Hepatic stellate cell (primary cell): ENCODE data around the gene SESTD1.

Experiments used
- DNase-seq: peaks from one replicate; pipeline ENCODE4 v3.0.0; 2011; ENCODE audit warnings: low spot score

SESTD1 gene

DNA sequence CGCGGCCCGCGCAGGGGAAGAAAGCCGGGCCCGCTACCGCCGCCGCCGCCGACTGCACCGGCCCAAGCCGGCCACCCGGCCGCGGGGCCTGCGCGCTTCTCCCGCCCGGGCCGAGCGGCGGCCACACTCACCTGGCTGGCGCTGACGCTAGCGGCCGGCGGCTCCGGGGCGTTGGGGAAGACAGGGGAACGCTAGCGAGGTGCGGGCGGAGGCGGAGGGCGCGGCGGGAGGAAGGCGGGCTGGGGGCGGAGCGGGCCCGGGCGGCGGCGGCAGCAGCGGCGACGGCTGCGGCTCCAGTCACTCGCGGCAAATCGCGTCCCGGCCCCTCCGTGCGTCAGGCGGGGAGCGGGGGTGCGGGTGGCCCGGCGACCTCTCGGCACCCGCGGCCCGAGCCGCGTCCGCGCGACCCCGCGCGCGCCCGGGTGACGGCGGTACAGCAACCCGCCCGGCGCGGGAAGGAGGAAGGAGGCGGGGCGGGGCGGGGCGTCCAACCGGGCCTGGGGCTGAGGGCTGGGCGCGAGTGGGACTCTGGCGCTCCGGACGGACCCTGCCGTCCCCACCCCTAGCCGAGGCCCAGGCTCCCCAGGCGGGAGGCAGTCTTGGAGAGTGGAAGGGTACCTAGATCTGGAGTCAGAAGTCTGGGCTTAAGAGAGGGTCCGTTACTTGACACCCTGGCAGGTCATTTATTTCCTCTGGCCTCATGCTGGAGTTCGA is at the start of gene SESTD1:
Gene SESTD1 (minus strand): TSS at position 465 of the 714 bp plus-strand sequence. CDS start 72,991 bp downstream, outside the sequence.
- DNase-seq, result peak; percentile 37

- DNase-seq, result no peak
These were observed 48.4 kb upstream of the SESTD1 start for GRCh38 chr2:179313057-179313456.

DNA sequence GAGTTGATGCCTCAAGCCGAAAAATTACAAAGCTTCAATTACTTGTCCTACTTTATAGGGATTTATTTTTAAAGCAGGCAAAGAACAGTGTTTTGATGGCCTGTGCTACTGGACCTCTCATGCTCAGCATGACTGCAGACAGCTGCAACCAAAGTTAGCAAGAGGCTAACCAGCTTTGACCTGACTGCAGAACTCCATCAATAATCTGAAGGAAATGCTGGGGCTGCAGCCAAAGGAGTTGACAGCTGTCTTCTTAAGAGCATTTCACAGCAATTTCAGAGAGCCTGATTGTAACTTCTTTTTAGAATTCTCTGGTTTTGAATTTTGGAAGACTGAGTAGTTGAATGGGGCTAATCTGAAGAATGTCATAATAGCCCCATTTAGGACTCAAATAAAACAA is 46.5 kb upstream of the SESTD1 start:
- no peak for DNase-seq

DNA sequence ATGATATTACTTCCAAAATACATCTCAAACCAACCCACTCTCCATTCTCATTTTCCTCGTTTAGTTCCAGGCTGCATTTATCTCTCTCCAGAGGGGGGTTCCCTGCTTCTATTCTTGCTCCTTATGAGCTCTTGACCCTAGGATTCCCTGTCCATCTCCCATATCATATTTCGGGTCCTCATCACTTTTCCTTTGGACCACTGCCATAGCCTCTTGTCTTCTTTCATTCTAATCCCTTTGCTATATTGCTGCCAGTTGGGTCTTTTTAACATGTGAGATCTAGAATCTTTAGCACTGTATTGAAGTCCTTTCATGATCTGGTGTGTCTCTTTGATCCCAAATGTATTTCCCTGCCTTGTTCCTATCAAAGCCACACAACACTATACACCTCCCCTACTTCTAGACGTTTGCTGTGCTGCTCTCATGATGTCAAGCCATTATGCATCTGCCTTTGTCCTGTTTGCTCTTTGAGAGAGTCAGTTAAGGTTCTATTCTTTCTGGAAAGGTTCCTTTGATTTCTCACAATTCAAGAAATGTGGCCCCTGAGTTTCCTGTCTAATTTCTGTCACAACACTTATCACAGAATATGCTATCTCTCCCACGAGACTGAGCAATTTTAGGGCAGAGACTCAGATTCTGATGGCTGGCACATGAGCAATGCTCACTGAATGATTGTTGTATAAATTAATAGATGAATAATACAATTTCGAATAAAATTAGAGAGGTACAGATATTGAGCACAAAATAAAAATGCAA is 43.2 kb upstream of the SESTD1 start:
- no peak for DNase-seq

GRCh38 chr2:179305125-179305524 is 40.5 kb upstream of the SESTD1 start:
- no peak for DNase-seq

DNA sequence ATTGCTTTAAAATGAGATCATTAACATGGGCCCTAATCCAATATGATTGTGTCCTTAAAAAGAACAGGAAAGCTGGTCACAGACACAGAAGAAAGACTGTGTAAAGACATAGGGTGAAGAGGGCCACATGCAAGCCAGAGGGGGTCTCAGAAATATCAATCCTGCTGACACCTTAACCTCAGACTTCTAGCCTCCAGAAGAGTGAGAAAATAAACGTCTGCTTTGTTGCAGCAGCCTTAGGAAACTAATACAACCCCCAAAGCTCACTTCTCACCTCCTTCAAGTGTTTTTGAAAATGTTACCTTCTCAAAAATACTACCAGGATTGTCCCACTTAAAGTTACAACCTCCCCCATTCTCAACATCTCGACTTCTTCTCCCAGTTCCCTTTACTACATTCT is 39.8 kb upstream of the SESTD1 start:
- DNase-seq, result no peak

- DNase-seq, result no peak
These were observed 38.3 kb upstream of the SESTD1 start for GRCh38 chr2:179302764-179303571.

GRCh38 chr2:179302149-179302548 is 37.5 kb upstream of the SESTD1 start:
- DNase-seq, result no peak

DNA sequence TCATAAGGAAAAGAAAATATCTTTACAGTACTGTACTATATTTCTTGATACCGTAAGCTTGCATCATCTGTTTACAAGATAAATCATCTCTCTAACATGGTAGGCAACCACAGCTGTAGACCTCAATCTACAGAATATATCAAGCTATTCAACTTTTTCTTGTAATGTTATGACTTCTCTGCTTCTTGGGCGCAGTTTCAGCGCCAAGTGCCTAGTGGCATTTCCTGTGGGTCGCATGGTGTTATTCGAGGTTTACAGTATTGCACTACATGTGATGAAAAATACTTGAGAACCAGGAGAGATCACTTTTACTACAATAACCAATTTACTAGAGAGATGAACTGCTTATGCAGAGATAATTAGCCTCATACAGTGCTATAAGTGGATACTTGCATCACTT is 34.0 kb upstream of the SESTD1 start:
- no peak for DNase-seq

DNA sequence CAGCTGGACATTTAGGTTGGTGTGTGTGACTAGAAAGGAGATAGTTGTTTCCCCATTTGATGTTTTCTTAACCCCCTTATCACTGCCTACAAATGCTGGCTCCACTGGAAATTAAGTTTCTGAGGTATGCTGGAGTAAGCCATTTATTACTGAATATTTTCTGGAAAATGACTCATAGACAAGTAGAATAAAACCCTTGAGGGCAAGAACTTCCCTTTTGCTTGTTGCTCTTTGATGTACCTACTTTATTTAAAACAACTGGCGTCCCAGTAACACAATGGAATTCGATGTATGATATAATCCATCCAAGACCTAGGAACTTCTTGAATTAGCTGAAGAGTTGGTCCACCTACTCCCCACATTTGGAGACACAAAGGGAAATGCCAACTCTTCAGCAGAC is 33.3 kb upstream of the SESTD1 start:
- DNase-seq, result no peak

DNA sequence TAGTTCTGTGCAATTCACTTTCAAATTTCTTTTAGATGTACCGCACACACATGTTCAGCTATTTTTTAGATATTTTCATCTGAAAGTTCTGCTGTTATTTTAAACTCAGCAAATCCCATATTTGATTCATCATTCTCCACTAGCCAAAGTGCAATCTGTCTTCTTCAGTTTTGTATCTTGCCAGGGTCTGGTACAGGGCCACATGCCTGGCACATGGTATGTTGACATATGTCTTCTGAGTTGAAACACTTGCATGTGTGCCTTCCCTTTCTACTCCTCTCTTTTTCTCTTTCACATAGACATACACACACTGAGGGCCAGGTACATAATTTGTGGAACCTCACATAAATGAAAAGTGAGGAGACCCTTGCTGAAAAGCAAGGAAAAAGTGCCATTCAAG is 25.7 kb upstream of the SESTD1 start:
- DNase-seq, result no peak

GRCh38 chr2:179285060-179285459 is 20.4 kb upstream of the SESTD1 start:
- DNase-seq, result no peak

DNA sequence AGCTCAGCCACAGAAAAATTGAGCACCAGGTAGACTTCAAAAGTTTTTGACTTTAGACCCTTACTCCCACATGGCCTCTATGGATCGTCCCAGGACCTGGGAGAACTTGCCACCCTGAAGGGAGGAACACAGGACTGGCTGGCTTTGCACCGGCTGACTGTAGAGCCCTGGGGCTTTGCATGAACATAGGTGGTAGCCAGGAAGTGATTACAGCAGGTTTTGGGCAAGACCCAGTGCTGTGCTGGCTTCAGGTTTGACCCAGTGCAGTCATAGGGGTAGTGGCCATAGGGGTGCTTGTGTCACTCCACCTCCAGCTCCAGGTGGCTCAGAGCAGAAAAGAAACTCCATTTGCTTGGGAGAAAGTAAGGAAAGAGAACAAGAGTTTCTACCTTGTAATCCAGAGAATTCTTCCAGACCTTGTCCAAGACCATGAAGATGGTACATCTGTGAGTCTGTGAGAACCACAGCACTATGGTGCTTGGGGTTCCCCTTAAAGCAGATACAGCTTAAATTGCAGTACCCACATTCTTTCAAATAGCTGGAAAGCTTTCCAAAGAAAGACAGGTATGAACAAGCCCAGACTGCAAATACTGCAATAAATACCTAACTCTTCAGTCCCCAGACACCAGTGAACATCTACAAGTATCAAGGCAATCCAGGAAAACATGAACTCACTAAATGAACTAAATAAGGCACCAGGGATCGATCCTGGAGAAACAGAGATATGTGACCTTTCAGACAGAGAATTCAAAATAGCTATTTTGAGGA is 13.0 kb upstream of the SESTD1 start:
- no peak for DNase-seq

DNA sequence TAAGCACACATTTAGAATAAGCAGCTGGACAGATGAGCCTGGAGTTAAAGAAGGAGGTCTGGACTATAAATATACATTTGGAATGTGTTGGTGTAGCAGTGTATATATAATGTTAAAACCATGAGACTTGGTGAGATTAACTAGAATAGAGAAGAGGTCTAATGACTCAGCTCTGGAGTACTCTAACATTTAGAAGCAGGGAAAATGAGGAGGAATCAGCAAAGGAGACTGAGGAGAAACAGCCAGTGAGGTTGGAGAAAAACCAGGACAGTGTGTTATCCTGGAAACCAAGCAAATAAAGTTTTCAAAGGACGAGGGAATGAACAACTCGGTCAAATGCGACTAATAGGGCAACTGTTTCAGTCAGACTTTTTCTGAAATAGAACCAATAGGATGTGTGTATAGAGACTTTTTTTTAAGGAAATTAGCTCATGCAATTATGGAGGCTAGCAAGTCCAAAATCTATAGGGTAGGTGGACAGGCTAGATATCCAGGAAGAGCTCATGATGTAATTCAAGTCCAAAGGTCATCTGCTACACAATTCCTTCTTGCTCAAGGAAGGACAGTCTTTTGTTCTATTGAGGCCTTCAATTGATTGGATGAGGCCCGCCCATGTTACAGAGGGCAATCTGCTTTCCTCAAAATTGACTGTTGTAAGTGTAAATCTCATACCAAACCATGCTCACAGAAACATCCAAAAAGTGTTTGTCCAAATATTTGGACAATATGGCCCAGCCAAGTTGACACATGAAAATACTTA is 10.8 kb upstream of the SESTD1 start:
- DNase-seq, result no peak

DNA sequence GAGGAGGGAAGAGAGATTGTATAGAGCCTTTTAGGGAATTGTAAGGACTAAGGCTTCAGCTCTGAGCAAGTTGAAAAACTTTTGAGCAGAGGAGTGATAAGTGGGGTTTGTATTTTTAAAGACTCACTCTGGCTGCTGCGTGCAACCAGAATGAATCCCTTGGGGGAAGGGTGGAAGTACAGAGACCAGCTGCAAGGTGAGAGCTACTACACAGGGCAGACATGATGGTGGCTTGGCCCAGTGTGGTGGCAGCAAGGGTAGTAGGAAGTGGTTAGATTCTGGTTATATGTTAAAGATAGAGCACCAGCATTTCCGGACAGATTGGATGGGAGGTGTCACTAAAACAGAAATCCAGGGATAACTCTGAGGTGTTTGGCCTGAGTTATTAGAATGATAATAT is 10.1 kb upstream of the SESTD1 start:
- no peak for DNase-seq

DNA sequence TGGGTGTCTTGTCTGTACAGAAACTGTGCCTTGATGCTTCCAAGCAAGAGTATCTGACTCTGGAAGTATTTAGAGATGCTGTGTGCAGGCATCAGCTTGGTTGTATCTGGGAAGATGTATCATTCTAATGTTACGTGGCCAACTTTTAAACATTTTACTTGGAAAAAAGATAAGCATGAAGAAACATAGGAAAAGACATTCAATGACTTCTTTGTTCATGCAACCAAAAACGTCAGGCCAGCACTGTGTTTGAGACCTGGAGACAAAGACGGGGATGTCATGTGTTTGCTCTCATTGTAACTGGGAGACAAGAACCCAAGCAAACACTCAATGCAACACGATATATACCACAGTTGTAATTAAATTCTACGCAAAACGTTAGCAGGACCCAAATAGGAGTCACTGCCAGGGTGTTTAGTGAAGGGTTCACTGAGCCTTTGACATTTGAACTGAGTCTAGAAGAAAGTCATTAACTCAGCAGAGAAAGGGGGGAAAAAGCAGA is 8.9 kb upstream of the SESTD1 start:
- no peak for DNase-seq

DNA sequence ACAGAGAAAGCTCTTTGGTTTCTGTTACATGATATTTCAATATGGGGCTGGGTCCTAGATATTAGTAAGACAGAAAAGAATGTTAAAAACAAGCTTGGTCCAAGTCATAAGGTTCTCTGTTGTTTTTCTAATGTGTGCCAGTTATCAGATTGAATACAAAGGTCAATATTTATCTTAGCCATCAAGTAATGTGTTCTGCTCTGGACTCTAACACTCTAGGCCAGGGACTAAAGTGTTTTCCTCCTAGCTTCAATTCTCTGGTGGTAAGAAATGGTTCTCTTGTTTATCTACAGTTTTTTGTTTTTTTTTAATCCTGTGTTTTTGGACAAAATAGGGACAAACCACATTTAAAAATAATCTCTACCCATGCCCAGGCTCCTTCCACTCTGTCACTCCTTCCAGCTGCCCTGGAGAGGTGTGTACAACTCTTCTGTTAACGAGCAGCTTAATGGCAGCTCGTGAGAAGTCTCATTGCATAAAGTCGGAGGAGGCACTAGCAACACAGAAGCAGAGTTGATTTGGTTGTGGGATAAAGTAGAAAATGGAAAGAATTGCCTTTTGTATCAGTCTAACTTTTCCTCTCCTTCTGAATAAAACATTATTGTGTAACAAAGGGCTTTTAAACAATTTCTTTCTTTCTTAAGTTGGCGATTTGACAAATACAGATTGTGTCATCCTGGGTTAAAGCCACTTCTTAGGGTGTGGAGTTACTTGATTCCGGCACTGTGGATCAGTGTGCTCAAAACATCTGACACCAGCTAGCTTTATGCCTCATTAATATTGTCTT is 8.0 kb upstream of the SESTD1 start:
- DNase-seq, result no peak

DNA sequence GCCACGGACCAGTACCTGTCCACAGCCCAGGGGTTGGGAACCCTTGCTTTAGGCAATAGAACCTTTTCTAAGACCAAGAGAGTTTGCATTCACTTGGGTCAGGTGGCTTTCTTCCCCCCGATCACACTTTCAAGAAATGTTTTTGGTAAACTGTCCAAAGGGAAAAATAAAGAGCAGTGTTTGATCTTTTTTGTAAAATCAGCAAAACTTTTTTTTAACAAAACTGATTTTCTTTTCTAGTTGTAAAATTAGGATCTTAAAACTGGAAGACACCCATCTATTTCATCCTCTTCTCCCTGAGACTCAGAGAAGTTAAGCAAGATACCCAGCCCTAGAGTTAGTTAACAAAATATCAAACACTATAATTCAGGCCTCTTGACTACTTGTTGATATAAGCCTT is 6.1 kb upstream of the SESTD1 start:
- no peak for DNase-seq

GRCh38 chr2:179268277-179268925 is 3.8 kb upstream of the SESTD1 start:
- DNase-seq, result no peak

- DNase-seq, result no peak
These were observed 1.6 kb upstream of the SESTD1 start for GRCh38 chr2:179266271-179266670.
